Lower leg skin (tissue), 4 donors: Measurements from ENCODE around the gene PLCG1. TPM values are rescaled to one million over a fixed set of nuclear protein-coding genes. Genes with fewer than 3 reads are reported as not detected.

Experiments used
- DNase-seq, 2 donors: peaks; one replicate each; pipeline ENCODE4 v3.0.0-alpha.2; 2019; ENCODE audit warnings: low spot score in 2 of 2
- H3K4me3 ChIP-seq: fragments of 200-600 bp; sonication (generic); 2 replicates; pipeline ENCODE4 v1.5.1; 2017; ENCODE audit warnings: mild to moderate bottlenecking, low read depth; ENCODE audit not compliant: poor library complexity, severe bottlenecking
- POLR2A ChIP-seq, 2 donors: fragments of 450-650 bp; IDR thresholded peaks; one replicate each; pipeline ENCODE4 v1.6.1; 2016 to 2017; ENCODE audit warnings: antibody characterized with exemption in 2 of 2, mild to moderate bottlenecking in 1 of 2, moderate library complexity in 1 of 2
- WGBS, 2 donors: methylation state at CpG; one replicate each; pipeline ENCODE4 v1.1.5; 2018; 5-methylcytosine and 5-hydroxymethylcytosine counted together
- intact Hi-C: fragments of 100-400 bp; cut with DNase I; formaldehyde crosslinking; loops from one replicate; pipeline ENCODE4 v1.15.0; 2023; ENCODE audit warnings: low total_unique reads
- total RNA-seq, 4 donors: library from RNA; depleted of rRNA; stranded (reverse); fragments of >200 nt; gene quantifications; one replicate each; pipeline ENCODE4 v1.1.0, GENCODE V29; 2016
- TF ChIP-seq, protein P1 (sequence below), 3 donors: fragments of 450-650 bp; IDR thresholded peaks; one replicate each; pipeline ENCODE4 v1.5.1; 2016; ENCODE audit warnings: antibody characterized with exemption in 3 of 3, mild to moderate bottlenecking in 3 of 3, moderate library complexity in 2 of 3

PLCG1 gene
- total RNA-seq, 4 donors from 2014 or later = 59.0 to 138 (median 72.5) TPM

DNA sequence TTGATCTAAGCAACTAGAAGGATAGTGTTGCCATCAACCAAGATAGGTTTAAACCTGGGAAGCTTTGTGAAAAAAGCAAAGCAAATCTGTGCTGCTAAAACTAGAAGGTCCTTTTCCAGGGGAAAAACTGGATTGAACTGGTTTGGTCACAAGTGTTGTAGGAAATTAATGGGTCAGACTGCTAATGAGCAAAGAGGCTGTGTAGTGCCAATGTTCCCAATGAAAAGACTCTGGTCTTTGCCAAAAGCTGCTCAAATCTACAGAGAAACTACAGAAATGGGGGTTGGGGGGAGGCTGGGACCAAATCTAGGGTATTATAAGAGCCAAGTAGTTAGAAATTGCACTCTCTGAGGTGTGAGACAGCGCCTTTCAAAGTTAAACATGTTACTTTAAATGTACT is 85.0 kb downstream of the PLCG1 start:
- intact Hi-C loops = no loop called here
- TF ChIP-seq, protein P1, sequence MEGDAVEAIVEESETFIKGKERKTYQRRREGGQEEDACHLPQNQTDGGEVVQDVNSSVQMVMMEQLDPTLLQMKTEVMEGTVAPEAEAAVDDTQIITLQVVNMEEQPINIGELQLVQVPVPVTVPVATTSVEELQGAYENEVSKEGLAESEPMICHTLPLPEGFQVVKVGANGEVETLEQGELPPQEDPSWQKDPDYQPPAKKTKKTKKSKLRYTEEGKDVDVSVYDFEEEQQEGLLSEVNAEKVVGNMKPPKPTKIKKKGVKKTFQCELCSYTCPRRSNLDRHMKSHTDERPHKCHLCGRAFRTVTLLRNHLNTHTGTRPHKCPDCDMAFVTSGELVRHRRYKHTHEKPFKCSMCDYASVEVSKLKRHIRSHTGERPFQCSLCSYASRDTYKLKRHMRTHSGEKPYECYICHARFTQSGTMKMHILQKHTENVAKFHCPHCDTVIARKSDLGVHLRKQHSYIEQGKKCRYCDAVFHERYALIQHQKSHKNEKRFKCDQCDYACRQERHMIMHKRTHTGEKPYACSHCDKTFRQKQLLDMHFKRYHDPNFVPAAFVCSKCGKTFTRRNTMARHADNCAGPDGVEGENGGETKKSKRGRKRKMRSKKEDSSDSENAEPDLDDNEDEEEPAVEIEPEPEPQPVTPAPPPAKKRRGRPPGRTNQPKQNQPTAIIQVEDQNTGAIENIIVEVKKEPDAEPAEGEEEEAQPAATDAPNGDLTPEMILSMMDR (IDR thresholded peaks at IDR 0.05) = no peak
- TF ChIP-seq POLR2A (IDR thresholded peaks at IDR 0.05) = no peak
- 86 to 90% methylated on average over 1 of the region's 1 CpG for whole genome bisulfite sequencing, 2 donors
- no peak overlapping the region for H3K4me3 ChIP-seq
- DNase-seq = no peak

- no peak for DNase-seq
- intact Hi-C loops = no loop called here
- no peak for TF ChIP-seq POLR2A (IDR thresholded peaks at IDR 0.05)
- TF ChIP-seq, protein P1 (IDR thresholded peaks at IDR 0.05) = no peak
- no peak overlapping the region for H3K4me3 ChIP-seq
Measured at GRCh38 chr20:41222703-41223102, 85.4 kb downstream of the PLCG1 start.

DNA sequence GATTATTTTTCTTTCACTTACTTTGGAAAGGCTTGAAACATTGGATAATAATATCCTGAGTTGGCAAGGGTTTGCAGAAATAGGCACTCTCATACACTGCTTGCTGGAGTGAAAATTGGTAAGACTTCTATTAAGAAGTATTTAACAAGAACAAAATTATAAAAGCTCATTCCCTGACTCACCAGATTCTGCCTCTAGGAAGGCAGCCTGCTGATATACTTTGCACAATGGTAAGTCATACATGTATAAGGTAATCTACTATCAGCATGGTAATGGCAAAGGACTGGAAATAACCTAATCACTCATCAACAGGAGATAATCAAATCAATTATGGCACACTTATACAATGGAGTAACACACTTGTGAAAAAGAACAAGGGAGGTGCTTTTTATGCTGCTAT is 85.8 kb downstream of the PLCG1 start:
- TF ChIP-seq, protein P1 (IDR thresholded peaks at IDR 0.05) = no peak
- TF ChIP-seq POLR2A (IDR thresholded peaks at IDR 0.05) = no peak
- no peak overlapping the region for H3K4me3 ChIP-seq
- DNase-seq = no peak
- intact Hi-C loops = no loop called here

DNA sequence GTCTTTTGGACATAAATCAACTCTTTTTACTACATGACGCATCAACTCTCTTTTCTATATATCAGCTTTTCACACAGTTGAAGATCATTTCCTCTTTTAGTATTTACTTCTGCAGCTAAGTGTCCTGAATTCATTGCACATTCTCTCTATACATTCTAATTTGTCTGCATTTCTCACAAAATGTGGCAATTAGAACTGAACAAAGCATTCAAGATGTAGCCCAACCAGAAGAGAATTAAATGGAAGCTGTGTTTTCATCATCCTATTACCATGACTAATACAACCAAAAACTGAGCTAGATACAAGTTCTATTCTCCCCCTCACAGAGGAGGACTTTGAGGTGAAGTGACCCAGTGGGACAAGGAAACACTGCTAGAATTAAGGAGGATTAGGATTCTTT is 86.9 kb downstream of the PLCG1 start:
- no peak overlapping the region for H3K4me3 ChIP-seq
- no peak for DNase-seq
- WGBS, 2 donors = 93% methylated on average over 1 of the region's 1 CpG
- TF ChIP-seq, protein P1 (IDR thresholded peaks at IDR 0.05) = no peak
- no peak for TF ChIP-seq POLR2A (IDR thresholded peaks at IDR 0.05)
- intact Hi-C loops = no loop called here

DNA sequence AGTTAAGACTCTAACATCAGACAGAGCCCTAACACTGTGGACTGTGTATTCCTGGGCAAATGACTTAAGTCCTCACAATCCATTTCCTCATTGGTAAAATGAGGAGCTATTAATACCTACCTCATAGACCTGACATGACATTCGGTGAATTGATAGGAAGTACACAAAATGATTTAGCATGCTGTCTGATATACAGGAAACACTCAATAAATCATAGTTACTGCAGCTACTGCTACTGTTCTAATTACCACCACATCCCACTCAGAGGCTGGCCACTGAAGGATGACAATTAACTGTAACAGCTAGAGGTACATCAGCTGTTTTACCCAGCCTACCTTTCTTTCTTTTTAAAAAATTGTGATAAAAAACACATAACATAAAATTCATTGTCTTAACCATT is 87.7 kb downstream of the PLCG1 start:
- TF ChIP-seq POLR2A (IDR thresholded peaks at IDR 0.05) = no peak
- TF ChIP-seq, protein P1 (IDR thresholded peaks at IDR 0.05) = no peak

GRCh38 chr20:41226426-41226825 is 89.1 kb downstream of the PLCG1 start:
- WGBS, 2 donors = 92 to 100% methylated on average over 1 of the region's 1 CpG
- H3K4me3 ChIP-seq = no peak overlapping the region
- TF ChIP-seq, protein P1 (IDR thresholded peaks at IDR 0.05) = no peak
- no peak for TF ChIP-seq POLR2A (IDR thresholded peaks at IDR 0.05)
- intact Hi-C loops = no loop called here
- no peak for DNase-seq

More for the DNA sequence above, 87.7 kb downstream of the PLCG1 start:
- 73 to 77% methylated on average over 1 of the region's 1 CpG for WGBS, 2 donors
- intact Hi-C loops = no loop called here
- no peak overlapping the region for H3K4me3 ChIP-seq
- no peak for DNase-seq
